Stimulated activated CD8-positive, alpha-beta memory T cell treated with anti-CD3 and anti-CD28 coated beads, Interleukin-2, amount 100 ng/mL, for 1 hour (primary cell): ENCODE results near the gene PCDH17.

Source experiments
- DNase-seq, 2 donors: peaks; one replicate each; pipeline ENCODE4 v3.0.0-alpha.2; 2020; ENCODE audit warnings: low read depth in 2 of 2

PCDH17 gene

GRCh38 chr13:57634839-57635165, 3.3 kb downstream of the PCDH17 start:
- no peak for DNase-seq

GRCh38 chr13:57635541-57636085, 4.1 kb downstream of the PCDH17 start:
- no peak for DNase-seq

- no peak for DNase-seq
These were observed 5.3 kb downstream of the PCDH17 start for GRCh38 chr13:57636816-57637215.

- DNase-seq: no peak
These were observed 6.0 kb downstream of the PCDH17 start for GRCh38 chr13:57637515-57637914.

- no peak for DNase-seq
These were observed 6.8 kb downstream of the PCDH17 start for GRCh38 chr13:57638186-57638890.

- no peak for DNase-seq
These were observed 9.1 kb downstream of the PCDH17 start for GRCh38 chr13:57640607-57641006.

GRCh38 chr13:57641051-57641450, 9.5 kb downstream of the PCDH17 start:
- no peak for DNase-seq

- no peak for DNase-seq
These were observed 12.6 kb downstream of the PCDH17 start for GRCh38 chr13:57644106-57644505.

GRCh38 chr13:57653229-57653989, 21.9 kb downstream of the PCDH17 start:
- no peak for DNase-seq

- DNase-seq: no peak
These were observed 33.9 kb downstream of the PCDH17 start for GRCh38 chr13:57665481-57665880.

- DNase-seq: no peak
These were observed 34.8 kb downstream of the PCDH17 start for GRCh38 chr13:57666131-57666953.

GRCh38 chr13:57672168-57672567, 40.6 kb downstream of the PCDH17 start:
- DNase-seq: no peak

- DNase-seq: no peak
These were observed 41.7 kb downstream of the PCDH17 start for GRCh38 chr13:57673197-57673596.

- no peak for DNase-seq
These were observed 44.0 kb downstream of the PCDH17 start for GRCh38 chr13:57675526-57675925.

GRCh38 chr13:57680609-57681008, 49.1 kb downstream of the PCDH17 start:
- no peak for DNase-seq

- no peak for DNase-seq
These were observed 50.7 kb downstream of the PCDH17 start for GRCh38 chr13:57682128-57682716.

- no peak for DNase-seq
These were observed 67.3 kb downstream of the PCDH17 start for GRCh38 chr13:57698851-57699250.

- no peak for DNase-seq
These were observed 72.5 kb downstream of the PCDH17 start for GRCh38 chr13:57704031-57704430.

- DNase-seq: no peak
These were observed 84.8 kb downstream of the PCDH17 start for GRCh38 chr13:57716295-57716694.

GRCh38 chr13:57724486-57725272, 93.1 kb downstream of the PCDH17 start:
- DNase-seq: no peak

GRCh38 chr13:57725480-57725879, 93.9 kb downstream of the PCDH17 start:
- DNase-seq: no peak
